ENCODE data around the gene SLC10A3.
A peak's percentile ranks its signal among the peaks of the same experiment; 100 is the strongest.

SLC10A3 gene, protein sequence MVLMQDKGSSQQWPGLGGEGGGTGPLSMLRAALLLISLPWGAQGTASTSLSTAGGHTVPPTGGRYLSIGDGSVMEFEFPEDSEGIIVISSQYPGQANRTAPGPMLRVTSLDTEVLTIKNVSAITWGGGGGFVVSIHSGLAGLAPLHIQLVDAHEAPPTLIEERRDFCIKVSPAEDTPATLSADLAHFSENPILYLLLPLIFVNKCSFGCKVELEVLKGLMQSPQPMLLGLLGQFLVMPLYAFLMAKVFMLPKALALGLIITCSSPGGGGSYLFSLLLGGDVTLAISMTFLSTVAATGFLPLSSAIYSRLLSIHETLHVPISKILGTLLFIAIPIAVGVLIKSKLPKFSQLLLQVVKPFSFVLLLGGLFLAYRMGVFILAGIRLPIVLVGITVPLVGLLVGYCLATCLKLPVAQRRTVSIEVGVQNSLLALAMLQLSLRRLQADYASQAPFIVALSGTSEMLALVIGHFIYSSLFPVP

DNA sequence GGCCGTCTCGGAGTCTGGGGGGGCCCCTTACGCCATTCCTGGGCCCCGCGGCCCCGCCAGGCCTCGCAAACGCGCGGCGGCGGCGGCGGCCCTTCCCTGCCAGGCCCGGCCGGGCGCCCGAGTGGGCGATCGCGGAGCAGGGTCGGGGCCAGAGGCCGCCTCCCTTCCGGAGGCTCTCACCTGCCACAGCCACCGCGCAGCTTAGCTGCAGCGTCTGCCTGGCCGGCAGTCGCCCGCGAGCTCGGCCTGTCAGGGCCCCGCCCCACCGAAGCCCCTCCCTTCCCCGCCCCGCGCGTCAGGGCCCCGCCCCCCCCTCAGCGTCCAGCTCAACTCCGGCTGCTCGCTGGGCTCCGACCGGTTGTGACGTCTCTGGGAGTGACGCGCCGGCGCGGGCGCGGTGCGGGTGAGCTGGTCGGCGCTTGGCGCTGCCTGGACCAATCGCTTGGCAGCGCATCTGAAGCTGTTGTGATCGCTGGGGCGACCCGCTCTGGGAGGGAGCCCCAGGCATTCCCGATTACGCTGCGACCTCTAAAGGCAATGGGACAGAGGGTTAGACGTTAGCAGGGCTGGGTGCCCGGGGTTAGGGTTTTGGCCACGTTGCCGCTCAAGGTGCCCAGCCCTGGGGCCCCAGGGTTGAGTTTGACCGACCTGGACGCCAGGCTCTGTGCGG is at the start of gene SLC10A3:
Gene SLC10A3 (minus strand): TSS at position 216 of the 670 bp plus-strand sequence. CDS start 1,689 bp downstream, outside the sequence.
- H3K4me1 Mint-ChIP-seq, result peaks cover 15% of the 10 kb centered on the region
- H3K27me3 Mint-ChIP-seq (ENCODE audit: low read depth, poor library complexity), result no peaks in the 10 kb centered on the region
- peaks cover 8% of the 10 kb centered on the region for H3K36me3 Mint-ChIP-seq (ENCODE audit: low read depth)
- TF ChIP-seq, protein P1, sequence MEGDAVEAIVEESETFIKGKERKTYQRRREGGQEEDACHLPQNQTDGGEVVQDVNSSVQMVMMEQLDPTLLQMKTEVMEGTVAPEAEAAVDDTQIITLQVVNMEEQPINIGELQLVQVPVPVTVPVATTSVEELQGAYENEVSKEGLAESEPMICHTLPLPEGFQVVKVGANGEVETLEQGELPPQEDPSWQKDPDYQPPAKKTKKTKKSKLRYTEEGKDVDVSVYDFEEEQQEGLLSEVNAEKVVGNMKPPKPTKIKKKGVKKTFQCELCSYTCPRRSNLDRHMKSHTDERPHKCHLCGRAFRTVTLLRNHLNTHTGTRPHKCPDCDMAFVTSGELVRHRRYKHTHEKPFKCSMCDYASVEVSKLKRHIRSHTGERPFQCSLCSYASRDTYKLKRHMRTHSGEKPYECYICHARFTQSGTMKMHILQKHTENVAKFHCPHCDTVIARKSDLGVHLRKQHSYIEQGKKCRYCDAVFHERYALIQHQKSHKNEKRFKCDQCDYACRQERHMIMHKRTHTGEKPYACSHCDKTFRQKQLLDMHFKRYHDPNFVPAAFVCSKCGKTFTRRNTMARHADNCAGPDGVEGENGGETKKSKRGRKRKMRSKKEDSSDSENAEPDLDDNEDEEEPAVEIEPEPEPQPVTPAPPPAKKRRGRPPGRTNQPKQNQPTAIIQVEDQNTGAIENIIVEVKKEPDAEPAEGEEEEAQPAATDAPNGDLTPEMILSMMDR (IDR thresholded peaks at IDR 0.05), result no peak
- peak within 1 kb of the TSS; percentile 83 for H3K4me3 Mint-ChIP-seq
- DNase-seq, result peak; percentile 88
- H3K9me3 Mint-ChIP-seq, result peaks cover 53% of the 10 kb centered on the region
- peak within 1 kb of the TSS; percentile 93 for H3K27ac Mint-ChIP-seq

DNA sequence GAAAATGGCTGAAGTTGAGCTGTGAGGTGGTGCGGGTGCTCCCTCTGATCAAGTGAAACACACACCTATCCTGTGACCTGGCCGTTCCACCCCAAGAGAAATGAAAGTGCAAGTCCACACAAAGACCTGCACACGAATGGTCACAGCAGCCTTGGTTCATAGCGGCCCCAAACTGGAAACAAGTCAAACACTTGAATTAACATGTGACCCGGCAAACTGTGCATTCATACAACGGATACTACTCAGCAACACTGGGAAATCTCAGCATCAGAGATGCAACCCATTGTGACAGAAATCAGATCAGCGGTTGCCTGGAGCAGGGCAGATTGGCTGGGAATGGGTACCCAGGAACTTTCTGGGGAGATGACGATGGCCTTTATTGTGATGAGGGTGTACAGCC is 48.6 kb upstream of the SLC10A3 start:
- Mint-ChIP-seq H3K4me1 (no peaks in the 10 kb centered on the region), H3K27me3 (ENCODE audit: low read depth, poor library complexity) (no peaks in the 10 kb centered on the region), H3K27ac (peak overlapping the region; percentile 64), H3K4me3 (no peak overlapping the region), H3K36me3 (ENCODE audit: low read depth) (peaks cover 12% of the 10 kb centered on the region), H3K9me3 (peaks cover 52% of the 10 kb centered on the region)
- DNase-seq, result no peak
- TF ChIP-seq, protein P1 (IDR thresholded peaks at IDR 0.05), result no peak

DNA sequence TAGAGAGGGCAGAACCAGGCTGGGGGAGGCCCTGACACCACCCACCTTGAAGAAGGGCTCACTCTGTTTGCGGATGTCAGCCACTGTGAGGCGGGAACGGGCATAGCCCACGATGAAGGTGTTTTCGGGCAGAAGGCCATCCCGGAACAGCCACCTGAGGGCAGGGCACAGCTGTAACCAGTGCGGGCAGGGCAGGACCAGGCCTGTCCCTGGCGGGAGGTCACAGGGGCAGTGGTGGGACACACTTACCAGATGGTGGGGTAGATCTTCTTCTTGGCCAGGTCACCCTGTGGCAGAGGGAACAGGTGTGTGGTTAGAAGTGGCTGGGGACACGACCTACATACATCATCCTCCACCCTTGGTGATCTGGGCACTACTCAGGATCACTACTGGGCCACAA is 45.5 kb upstream of the SLC10A3 start:
- TF ChIP-seq, protein P1 (IDR thresholded peaks at IDR 0.05), result no peak

DNA sequence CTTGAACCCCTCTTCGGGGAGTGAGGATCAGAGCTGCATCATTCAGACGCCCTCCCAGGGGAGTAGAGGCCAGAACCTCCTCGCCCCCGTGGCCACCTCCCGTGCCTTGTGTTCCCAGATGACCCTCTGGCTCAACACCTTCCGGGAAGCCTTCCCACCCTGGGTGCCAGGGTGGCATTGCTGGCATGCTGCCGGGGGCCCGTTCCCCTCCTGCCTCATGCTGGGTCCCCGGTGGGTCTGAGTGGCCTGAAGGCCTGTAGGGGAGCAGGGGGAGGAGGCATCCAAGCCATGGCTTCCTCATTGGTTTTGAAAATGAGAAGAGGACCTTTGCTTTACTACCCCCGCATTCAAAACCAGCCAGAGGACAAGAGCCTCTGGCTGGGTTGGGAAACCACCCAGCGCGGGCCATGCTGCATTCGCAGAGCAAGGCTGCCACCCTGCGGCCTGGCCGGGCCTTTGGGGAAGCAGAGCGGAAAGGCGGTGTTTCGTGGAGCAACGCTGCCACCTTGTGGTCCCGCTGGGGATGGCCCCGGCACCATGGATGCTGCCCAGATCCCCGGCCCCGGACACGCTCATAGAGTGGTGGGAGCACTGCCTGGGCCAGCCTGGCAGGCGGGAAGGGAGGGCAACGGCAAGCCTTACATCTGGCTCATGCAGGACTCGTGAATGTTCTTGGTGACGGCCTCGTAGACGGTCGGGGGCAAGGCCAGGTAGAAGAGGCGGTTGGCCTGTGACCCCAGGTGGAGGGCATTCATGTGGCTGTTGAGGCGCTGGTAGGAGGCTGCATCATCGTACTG is 44.3 kb upstream of the SLC10A3 start:
- Mint-ChIP-seq H3K27me3 (ENCODE audit: low read depth, poor library complexity) (no peaks in the 10 kb centered on the region), H3K36me3 (ENCODE audit: low read depth) (peaks cover 8% of the 10 kb centered on the region), H3K27ac (no peak overlapping the region), H3K9me3 (peaks cover 63% of the 10 kb centered on the region), H3K4me3 (no peak overlapping the region), H3K4me1 (no peaks in the 10 kb centered on the region)
- TF ChIP-seq, protein P1 (IDR thresholded peaks at IDR 0.05), result peak; percentile 87
- DNase-seq, result peak; percentile 89

More for the DNA sequence above, 45.5 kb upstream of the SLC10A3 start:
- Mint-ChIP-seq H3K36me3 (ENCODE audit: low read depth) (peaks cover 12% of the 10 kb centered on the region), H3K27me3 (ENCODE audit: low read depth, poor library complexity) (no peaks in the 10 kb centered on the region), H3K4me3 (no peak overlapping the region), H3K4me1 (no peaks in the 10 kb centered on the region), H3K9me3 (peaks cover 57% of the 10 kb centered on the region), H3K27ac (no peak overlapping the region)
- no peak for DNase-seq

DNA sequence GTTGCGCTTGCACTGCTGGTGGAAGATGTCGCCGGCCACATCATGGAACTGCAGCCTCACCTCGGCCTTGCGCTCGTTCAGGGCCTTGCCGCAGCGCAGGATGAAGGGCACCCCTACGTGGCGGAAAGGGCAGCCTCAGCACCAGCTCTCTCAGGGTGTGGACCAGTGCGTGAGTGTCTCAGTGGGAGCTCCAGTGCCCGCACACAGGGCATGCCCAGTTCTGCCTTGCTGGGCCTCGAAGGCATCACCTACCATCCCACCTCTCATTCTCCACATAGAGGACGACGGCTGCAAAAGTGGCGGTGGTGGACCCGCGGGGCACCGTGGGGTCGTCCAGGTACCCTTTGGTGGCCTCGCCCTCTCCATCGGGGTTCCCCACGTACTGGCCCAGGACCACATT is 42.3 kb upstream of the SLC10A3 start:
- Mint-ChIP-seq H3K4me1 (peaks cover under 1% of the 10 kb centered on the region), H3K27me3 (ENCODE audit: low read depth, poor library complexity) (no peaks in the 10 kb centered on the region), H3K4me3 (no peak overlapping the region), H3K36me3 (ENCODE audit: low read depth) (no peaks in the 10 kb centered on the region), H3K9me3 (peaks cover 51% of the 10 kb centered on the region), H3K27ac (no peak overlapping the region)
- TF ChIP-seq, protein P1 (IDR thresholded peaks at IDR 0.05), result no peak
- no peak for DNase-seq

All from nephron progenitor cell (in vitro differentiated cells).